Skin of body (tissue), 2 donors: ENCODE results near the gene CDK8. TPM values are rescaled to one million over a fixed set of nuclear protein-coding genes. Genes with fewer than 3 reads are reported as not detected.
A peak's percentile ranks its signal among the peaks of the same experiment; 100 is the strongest.

ENCODE experiments used
- DNase-seq: peaks from one replicate; lab custom pipeline; 2025; lab: John Stamatoyannopoulos, UW
- total RNA-seq: library from RNA; depleted of rRNA; stranded (reverse); fragments of >200 nt; gene quantifications from one replicate; pipeline ENCODE4 v1.2.3, GENCODE V29; 2014

CDK8 gene
- total RNA-seq, 1 donor from 2014 or later = 13.3 TPM

DNA sequence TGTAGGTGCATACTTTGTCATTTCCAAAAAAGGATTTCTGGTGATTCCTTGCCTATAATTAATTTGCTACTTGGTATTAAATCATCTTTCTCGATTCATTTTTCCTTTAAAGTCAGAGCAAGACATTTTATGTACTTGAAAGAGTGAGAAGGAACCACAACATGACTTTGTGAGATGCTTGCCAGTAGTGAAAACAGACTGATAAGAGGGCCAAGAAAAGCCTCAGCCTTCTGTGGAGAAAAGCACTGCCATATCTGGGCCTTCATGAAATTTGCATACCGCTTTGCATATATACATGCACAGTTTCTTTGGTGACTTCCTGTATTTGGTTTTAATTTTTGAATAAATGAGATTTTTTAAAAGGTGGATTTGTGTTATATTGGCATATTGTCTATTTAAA, 128.4 kb downstream of the CDK8 start:
- DNase-seq = no peak

DNA sequence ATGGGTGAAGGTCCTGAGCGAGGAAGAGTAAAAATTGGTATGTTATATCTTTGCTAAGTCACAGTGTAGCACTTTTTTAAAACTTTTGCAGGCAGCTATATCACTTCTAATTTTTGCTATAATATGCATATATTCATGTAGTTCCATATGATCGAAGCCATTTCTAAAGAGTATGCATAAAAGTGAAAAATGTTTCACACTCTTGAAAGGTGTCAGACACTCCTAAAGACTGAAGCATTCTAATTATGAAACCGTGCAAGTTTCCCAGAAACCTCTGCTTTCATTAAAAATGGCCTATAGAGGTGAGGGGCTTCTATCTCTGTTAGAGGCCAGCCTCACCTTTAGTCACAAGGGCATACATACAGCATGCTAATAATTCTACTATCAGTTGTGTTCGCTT, 128.9 kb downstream of the CDK8 start:
- no peak for DNase-seq

DNA sequence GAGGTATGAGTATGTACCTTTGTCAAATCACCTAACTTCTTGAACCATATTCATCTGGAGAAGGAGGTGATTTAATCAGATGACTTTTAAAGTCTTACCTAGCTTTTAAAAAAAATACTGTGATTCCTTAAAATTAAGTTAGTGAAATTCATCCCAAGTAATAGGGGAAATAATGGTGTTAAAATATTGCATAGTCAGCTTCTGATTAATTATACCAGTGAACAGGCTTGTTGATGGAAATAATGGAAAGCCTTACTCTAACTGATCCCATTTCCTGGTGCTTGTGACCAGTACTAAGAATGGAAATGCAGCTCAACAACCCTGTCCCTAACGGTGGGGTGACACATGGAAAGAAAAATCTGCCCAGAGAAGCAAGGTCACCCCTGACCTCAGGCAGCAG, 130.7 kb downstream of the CDK8 start:
- no peak for DNase-seq

DNA sequence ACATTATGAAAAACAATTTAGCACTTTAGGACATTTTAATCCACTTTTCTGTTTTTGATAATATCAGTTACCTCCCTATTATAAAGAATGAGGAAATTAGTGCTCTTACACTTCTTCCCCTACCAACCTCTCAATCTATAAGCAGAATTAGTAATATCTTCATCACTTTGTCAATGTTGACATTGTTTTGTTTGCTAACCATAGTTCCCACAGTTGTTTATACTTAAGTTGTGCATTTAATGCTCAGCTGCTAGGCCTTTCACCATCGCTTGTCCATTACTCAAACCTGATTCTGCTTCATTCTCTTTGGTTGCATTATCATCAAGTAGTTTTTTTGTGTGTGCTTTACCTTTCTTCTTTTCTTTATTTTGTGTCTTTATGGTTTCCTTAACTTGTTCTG, 132.1 kb downstream of the CDK8 start:
- no peak for DNase-seq

DNA sequence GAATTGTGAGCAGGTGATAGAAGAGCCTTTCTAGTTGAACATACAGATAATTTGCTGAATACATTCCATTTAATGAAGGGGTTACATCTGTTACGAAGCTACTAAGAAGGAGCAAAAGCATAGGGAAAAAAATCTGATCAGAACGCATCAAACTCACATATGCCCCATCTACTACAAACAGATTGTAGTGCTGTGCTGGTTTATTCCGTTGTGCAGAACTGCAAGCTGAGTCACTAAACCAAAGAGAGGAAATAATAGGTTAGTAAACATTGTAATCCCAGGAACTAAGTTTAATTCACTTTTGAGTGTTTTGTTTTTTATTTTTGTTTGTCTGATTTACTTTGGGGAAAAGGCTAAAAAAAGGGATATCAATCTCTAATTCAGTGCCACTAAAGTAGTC, 136.3 kb downstream of the CDK8 start:
- no peak for DNase-seq

DNA sequence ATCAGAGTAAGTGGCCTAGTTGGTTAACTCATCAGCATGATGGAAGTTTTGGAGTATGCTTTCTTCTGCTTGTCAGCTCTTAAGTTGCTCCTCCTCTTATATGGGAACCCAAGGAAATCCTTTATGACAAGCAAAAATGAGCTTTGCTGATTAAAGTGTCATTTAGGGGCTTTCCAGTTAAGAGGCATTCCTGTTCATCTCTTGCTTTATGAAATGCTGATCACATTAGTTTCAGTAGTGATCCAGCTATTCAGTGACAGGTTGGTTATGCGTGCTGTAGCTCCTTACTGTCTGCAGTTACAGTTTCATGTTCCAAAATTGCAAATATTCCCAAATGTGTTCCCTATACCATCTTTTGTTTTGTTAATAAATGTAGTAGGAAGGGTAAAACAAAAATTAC, 146.6 kb downstream of the CDK8 start:
- no peak for DNase-seq

DNA sequence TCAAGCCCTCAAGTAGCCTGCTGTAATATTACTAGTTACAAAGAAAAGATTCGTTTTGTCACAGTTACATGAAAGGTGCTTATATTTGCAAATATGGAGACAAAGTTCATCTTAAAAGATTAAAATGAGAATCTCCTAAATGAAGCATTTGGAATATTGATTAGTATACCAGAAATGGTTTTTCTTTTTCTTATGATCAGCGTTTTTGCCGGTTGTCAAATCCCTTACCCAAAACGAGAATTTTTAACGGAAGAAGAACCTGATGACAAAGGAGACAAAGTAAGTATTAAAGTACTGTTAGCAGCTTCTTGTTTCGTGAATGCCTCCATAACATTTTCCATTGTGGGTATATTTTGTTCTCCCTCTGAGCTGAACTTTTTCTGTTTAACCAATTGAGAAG, 147.1 kb downstream of the CDK8 start:
- no peak for DNase-seq

DNA sequence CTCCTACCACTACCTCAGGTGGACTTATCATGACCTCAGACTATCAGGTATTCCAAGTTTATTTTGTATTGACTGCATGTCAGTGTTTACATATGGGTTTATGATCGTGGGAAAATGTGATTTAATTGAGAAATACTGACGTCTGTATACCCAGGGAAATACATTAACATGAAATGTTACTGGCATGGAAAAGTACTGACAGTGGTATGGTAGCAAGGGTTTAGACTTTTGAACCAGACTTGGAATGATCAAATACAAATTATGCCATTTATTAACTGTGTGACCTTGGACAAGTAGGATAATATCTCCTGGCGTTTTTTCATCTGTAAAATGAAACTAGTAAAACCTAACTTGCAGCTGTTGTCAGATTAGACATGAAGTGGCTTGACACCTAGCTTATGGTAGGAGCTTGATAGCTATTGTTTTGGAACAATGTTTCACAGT, 147.7 kb downstream of the CDK8 start:
- DNase-seq = no peak

DNA sequence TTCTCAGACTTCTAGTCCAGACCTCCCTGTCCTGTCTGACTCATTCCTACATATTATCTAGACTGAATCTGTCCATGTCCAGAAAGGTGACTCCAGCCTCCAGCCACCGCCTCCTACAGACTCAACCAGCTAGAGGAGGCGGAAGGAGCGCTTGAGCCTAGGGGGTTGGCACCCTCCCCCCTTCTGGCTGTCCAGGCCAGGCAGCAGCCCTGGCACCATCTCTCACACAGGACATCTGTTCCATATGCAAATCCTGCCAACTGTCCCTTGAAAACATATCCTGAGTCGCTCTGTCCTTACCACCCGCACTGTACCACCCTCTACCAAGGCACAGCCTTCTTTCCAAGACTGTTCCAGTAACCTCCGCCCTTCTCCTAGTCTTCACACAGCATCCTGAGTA, 152.9 kb downstream of the CDK8 start:
- no peak for DNase-seq

DNA sequence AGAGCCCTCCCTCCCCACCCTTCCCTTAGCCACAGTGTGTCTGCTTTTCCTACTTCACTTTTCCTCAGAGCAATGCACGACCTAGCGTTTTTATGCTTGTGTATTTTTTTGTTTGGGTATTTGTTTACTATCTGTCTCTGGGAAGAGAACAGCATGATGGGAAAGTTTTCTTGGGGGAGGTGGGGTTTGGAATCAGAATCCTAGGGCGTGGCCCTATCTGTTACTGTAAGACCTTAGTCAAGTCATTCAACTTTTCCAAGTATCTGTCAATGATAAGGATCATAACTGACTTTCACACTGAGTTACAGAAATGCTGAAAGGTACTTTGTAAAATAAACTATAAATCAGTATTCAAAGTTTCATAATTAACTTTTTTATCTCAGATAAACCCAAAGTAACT, 157.3 kb downstream of the CDK8 start:
- no peak for DNase-seq

DNA sequence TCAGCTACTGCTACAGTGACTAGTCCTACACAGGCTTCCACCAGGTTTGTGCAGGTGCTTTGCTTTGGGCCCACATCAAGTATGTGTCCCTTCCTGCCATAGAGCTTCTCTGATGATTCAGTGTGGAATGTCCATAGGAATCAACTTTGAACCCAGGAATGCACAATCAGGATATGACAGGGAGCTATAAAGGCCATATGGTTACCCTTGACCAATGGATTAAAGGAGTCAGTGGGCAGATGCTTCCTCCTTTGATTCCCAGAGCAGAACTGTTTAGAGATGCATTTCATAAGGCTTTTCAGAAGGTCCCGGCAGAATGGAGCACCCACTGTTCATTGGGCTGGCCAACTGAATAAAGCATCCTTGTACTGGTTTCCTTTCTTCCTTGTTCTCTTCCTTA, 158.3 kb downstream of the CDK8 start:
- no peak for DNase-seq

DNA sequence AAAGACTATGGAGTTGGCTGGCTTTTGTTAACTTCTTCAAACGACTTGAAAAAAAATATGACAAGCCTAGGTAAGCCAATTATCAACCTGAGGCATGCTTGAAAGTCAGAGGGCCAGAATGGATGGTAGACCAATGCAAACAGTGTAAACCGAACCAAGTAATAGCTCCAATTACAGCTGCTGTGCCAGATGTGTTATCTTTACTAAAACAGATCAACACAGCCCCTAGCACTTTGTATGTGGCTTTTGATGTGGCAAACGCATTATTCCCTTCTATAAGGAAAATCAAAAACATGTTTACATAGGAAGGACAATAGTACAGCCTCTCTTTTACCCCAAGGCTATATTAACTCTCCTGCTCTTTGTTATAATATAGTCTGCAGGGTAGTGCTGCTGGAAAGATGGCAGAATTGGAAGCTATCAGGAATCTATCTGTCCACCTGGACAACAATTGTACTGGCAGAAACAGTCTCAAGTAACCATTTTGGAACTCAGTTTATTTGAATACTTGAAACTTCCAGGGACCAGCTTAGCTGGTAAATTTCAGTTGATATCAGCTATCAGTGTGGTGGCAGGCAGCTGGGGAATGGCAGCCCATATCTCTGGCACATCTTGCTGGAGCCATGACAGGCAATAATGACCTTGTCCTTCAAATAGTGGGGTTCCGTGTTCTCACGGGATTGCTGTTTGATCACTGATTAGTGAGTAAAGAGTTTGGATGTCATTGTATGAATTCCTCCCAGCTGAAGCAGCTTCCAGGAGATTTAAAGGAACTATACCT, 159.2 kb downstream of the CDK8 start:
- DNase-seq = no peak

DNA sequence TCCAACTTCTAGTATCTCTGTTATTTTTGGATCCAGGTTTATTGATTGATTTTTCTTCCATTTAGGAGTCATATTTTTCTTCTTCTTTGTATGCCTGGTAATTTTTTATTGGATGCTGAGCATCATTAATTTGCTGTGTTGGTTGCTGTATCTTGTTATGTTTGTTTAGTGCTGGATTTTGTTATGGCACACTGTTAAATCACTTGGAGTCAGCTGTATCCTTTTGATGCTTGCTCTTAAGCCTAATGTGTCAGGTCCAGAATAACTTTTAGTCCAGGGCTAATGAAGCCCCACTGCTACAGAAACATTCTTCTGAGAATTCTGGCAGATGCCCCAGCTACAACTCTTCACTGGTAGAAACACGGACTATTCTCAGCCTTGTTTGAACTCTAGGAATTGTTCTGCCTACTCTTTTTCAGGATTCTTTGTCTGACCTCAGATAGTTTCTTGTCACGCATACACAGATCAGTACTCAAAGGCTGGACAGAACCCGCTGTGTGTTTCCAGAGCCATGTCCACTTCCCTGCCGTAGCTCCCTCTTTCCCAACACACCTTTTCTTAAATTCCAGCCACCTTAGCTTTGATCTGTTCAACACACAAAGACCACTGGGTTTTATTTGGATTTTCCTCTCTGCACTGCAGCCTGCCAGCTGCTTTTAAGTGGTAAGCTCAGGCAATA, 166.5 kb downstream of the CDK8 start:
- DNase-seq = no peak

DNA sequence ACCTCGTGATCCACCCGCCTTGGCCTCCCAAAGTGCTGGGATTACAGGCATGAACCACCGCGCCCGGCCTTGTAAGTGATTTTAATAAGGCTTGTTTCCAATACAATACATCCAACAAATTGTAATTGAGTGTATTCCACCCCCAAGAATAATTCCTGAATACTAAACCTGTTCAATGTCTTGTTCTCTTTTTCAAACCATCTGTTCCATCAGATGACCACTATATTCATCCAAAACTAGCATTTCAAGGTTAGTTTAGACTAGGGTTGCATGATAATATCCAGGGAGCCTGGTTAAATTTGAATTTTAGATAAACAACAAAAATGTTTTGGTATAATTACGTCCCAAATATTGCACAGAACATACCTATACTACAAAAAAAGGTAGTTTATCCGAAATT, 168.1 kb downstream of the CDK8 start:
- DNase-seq = no peak

DNA sequence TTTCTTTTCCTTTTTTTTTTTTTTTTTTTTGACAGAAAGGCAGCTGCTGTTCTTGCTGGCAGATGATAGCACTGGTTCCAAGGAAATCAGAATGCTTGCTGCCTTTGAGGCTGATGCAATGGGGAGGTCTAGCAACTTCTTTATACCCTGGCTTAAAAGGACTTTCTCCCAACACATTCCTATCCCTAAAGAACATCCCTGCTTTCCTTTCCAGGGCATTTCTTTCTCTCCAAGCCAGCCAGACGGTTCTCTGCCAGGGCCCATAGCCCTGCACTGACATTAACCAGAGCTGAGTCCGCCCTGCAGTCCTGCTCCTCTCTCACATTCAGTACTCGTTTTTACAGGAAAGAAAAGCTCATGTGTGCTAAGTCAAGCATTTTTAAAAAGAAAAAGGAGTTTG, 169.7 kb downstream of the CDK8 start:
- peak; percentile 6 for DNase-seq

DNA sequence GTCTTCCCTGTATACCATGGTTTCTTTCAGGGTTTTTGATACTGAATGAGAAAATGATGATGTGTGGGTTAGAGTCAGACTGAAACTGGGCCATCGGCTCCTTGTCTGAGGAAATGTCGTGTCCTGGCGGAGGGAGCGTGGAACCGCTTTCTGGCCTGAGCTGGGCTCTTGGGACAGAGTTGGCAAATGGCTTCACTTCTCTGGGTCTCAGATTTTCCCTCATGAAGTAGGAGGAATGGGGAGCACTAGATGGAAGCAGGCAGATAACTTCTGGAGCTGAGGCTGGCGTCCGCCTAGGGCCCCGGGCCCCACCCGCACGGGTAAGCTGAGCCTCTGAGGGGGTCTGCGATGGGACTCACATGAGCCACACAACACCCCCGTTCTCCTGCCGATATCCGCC, 170.3 kb downstream of the CDK8 start:
- no peak for DNase-seq

DNA sequence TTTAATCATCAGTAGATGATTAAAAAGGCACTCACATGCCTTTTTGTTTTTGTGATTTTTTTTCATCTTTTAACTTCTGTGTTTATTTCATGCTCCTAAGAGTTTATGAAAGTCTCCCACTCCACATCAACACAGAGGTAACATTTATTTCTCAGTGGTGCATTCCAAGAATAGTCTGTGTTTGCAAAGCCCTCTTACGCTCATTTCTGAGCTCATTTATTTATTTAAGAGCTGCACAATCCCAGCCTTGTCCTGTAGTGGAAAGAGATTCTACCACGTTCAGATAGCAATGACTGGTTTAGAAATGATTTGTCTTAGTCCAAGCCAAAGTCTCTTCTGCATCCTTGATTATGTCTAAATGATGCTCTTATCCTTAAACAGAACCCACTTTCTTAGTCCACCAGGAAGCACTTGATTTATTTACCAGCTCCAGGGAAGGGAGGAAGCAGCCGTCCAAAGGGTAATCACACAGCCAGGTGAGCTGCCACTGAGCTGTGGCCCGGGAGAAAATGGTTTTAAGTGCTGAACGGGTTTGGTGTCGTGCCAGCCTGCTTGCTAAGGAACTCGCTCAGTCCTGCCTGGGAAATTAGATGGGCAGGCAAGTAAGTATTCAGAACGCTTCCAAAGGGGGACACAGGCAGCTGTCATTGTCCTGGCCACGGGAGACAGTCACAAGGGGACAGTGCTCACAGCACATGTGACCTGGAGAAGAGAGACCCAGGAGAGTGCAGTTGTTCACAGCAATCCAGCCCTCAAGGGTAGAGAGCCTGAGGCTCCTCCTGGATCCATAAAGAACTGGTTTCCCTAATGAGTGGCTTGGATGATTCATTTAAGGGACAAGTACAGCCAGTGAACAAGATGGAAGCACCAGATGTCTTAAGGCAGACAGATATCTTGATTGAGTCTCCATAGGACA, 171.8 kb downstream of the CDK8 start:
- DNase-seq = no peak

DNA sequence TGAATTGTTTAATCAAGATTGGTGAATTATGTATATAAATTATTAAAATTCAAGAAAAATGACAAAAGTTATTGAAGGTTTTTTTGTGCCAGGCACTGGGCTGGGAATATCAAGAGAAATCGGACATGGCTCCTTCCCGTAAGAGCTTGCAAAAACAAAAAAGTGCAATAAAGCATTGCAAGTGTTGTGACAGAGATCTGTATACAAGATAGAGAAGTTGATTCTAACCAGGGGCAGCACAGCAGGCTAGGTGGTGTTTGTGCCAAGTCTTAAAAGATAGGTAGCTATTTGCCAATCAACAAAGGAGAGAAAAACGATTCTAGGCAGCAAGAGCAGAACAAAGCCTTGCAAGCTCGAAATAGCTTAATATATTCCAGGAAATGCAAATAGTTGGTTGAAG, 179.8 kb downstream of the CDK8 start:
- DNase-seq = no peak

DNA sequence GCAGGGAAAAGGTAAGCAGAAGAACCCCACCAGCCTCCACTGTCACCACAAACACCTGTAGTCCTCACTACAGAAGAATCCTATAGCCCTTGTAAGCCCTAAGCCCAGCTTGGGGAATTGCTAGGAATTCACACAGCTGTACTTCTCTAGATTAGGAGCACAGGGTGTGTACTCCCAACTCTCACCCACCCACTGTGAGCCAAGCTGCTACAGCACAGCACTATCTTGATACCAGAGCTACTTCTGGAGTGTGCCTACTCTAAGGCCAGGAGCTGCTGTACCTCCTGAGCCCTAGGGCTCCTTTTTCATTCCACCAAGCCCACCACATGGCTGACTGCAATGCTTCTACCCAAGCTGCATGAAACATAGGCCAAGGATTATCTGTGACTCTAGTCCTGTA, 181.2 kb downstream of the CDK8 start:
- DNase-seq = no peak

DNA sequence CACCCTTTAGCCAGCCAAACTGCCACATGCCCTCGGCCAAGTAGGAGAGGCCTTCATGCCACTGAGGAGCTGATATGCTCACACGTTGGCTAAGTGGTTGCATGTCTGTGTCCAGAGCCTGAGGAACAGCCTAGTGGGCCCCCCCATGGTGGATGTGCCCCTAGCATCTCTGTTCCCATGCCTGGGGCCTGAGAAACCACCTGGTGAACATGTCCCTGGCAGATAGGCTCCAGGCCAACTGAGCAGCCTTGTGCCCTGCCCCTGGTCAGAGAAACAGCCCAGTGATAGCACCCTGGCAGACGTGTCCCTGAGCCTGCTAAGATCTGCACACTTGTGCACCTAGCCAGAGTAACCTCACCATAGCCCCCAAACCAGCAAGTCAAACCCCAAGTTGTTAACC, 181.7 kb downstream of the CDK8 start:
- DNase-seq = no peak

DNA sequence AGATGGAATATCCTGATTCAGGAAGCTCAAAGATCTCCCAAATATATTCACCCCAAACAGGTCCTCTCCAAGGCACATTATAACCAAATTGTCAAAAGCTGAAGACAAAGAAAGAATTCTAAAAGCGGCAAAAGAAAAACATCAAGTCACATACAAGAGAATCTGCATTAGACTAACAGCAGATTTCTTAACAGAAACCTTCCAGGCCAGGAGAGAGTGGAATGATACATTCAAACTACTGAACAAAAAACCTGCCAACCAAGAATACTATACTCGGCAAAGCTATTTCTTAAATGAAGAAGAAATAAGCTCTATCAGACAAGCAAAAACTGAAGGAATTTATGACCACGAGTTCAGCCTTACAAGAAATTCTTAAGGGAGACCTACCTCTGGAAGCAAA, 183.0 kb downstream of the CDK8 start:
- no peak for DNase-seq

DNA sequence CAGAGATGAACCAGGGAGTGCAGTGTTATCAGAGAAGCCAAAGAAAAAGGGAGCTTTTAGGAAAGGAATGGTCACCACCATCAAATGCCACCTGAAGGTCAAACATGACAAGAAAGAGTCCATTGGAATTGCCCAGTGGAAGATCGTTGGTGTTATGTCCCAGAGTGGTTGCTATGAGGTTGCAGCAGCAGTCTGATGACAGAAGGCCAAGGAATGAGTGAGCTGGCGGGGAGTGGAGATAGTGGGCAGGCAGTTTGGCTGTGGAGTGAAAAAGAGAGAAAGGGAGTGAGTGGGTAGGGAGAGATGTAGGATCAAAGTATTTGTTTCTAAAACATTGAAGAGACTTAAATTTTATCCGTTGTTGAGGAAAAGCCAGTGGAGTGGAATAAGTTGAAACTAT, 186.2 kb downstream of the CDK8 start:
- no peak for DNase-seq
